ENCODE results near the gene TRAPPC10.

Gene TRAPPC10

GRCh38 chr21:44067011-44067839, 55.1 kb downstream of the TRAPPC10 start:
- no peak for DNase-seq

- no peak for DNase-seq
These were observed 58.3 kb downstream of the TRAPPC10 start for GRCh38 chr21:44070391-44070790.

- no peak for DNase-seq
These were observed 59.4 kb downstream of the TRAPPC10 start for GRCh38 chr21:44071359-44072104.

- no peak for DNase-seq
These were observed 60.0 kb downstream of the TRAPPC10 start for GRCh38 chr21:44072111-44072510.

GRCh38 chr21:44074315-44074958, 62.3 kb downstream of the TRAPPC10 start:
- DNase-seq, result no peak

GRCh38 chr21:44076316-44076715, 64.2 kb downstream of the TRAPPC10 start:
- DNase-seq, result no peak

- DNase-seq, result no peak
These were observed 66.4 kb downstream of the TRAPPC10 start for GRCh38 chr21:44078411-44078981.

GRCh38 chr21:44079446-44079845, 67.3 kb downstream of the TRAPPC10 start:
- no peak for DNase-seq

GRCh38 chr21:44079846-44080245, 67.7 kb downstream of the TRAPPC10 start:
- no peak for DNase-seq

- DNase-seq, result no peak
These were observed 70.7 kb downstream of the TRAPPC10 start for GRCh38 chr21:44082648-44083440.

- DNase-seq, result peak; percentile 72 to 79
These were observed 71.7 kb downstream of the TRAPPC10 start for GRCh38 chr21:44083631-44084291.

GRCh38 chr21:44084496-44085241, 72.6 kb downstream of the TRAPPC10 start:
- no peak for DNase-seq

- DNase-seq, result no peak
These were observed 73.6 kb downstream of the TRAPPC10 start for GRCh38 chr21:44085491-44086321.

GRCh38 chr21:44086636-44087425, 74.7 kb downstream of the TRAPPC10 start:
- DNase-seq, result no peak

- DNase-seq, result no peak
These were observed 75.6 kb downstream of the TRAPPC10 start for GRCh38 chr21:44087426-44088400.

- no peak for DNase-seq
These were observed 76.3 kb downstream of the TRAPPC10 start for GRCh38 chr21:44088401-44088780.

- no peak for DNase-seq
These were observed 77.1 kb downstream of the TRAPPC10 start for GRCh38 chr21:44089001-44089911.
